ENCODE results near the gene NEO1.

GRCh38 chr15:73156431-73157191 lies 104.3 kb downstream of the NEO1 start:
- TF ChIP-seq POLR2A (IDR thresholded peaks at IDR 0.05; ENCODE audit: low read depth, low read length): no peak
- TF ChIP-seq TAF1 (IDR thresholded peaks at IDR 0.05; ENCODE audit: borderline replicate concordance, low read depth, low read length): no peak
- no peak for TF ChIP-seq POLR2AphosphoS5 (IDR thresholded peaks at IDR 0.05; ENCODE audit: low read depth, low read length)

Data from GM12892 (cell line).